Neuronal stem cell (in vitro differentiated cells): Measurements from ENCODE around the gene KAT2B.

Source experiments
- DNase-seq: peaks from one replicate; pipeline ENCODE4 v3.0.0-alpha.2; 2013; ENCODE audit warnings: low spot score
- H2AFZ ChIP-seq: one replicate; pipeline ENCODE4 v1.6.1; 2013; ENCODE audit warnings: mild to moderate bottlenecking, low read length, inconsistent platforms
- H2AK5ac ChIP-seq: 2 replicates; pipeline ENCODE4 v1.6.1; 2013; ENCODE audit warnings: low read depth, mild to moderate bottlenecking, inconsistent platforms, low read length, moderate library complexity, mixed read lengths
- H2BK120ac ChIP-seq: 2 replicates; pipeline ENCODE4 v1.6.1; 2013; ENCODE audit warnings: low read depth, mild to moderate bottlenecking, inconsistent platforms, low read length, moderate library complexity, mixed read lengths
- H2BK12ac ChIP-seq: one replicate; pipeline ENCODE4 v1.6.1; 2013; ENCODE audit warnings: low read length, inconsistent platforms
- H2BK15ac ChIP-seq: 2 replicates; pipeline ENCODE4 v1.6.1; 2013; ENCODE audit warnings: mild to moderate bottlenecking, low read length, inconsistent platforms, mixed read lengths
- H2BK5ac ChIP-seq: one replicate; pipeline ENCODE4 v1.6.1; 2013; ENCODE audit warnings: inconsistent platforms, mild to moderate bottlenecking, low read length, moderate library complexity
- H3K14ac ChIP-seq: one replicate; pipeline ENCODE4 v1.6.1; 2013; ENCODE audit warnings: low read length, inconsistent platforms
- H3K18ac ChIP-seq: 2 replicates; pipeline ENCODE4 v1.6.1; 2013; ENCODE audit warnings: low read length, inconsistent platforms
- H3K23ac ChIP-seq: 2 replicates; pipeline ENCODE4 v1.6.1; 2013; ENCODE audit warnings: low read depth, mild to moderate bottlenecking, mixed read lengths, low read length, inconsistent platforms; ENCODE audit not compliant: poor library complexity
- H3K27ac ChIP-seq: replicated peaks from 3 replicates; pipeline ENCODE4 v1.5.1; 2013; ENCODE audit warnings: low read length, inconsistent platforms
- H3K27me3 ChIP-seq, 3 experiments: 2 replicates each; pipeline ENCODE4 v1.6.1; 2013; ENCODE audit warnings: low read length in 3 of 3, mild to moderate bottlenecking in 2 of 3, inconsistent platforms in 1 of 3, low read depth in 1 of 3, mixed read lengths in 1 of 3, moderate library complexity in 1 of 3; ENCODE audit not compliant: control insufficient read depth in 3 of 3, insufficient read depth in 3 of 3
- H3K36me3 ChIP-seq, 2 donors: replicated peaks in 1 of 2; 2 replicates each; pipeline ENCODE4 v1.6.1; 2013; ENCODE audit warnings: low read length in 2 of 2; ENCODE audit not compliant: control insufficient read depth in 2 of 2, insufficient read depth in 2 of 2
- H3K4ac ChIP-seq: 2 replicates; pipeline ENCODE4 v1.6.1; 2013; ENCODE audit warnings: inconsistent platforms, mild to moderate bottlenecking, low read length, moderate library complexity
- H3K4me1 ChIP-seq, 2 donors: 1 replicate in 1 of 2; 2 replicates in 1 of 2; pipeline ENCODE4 v1.6.1; 2013; ENCODE audit warnings: low read length in 2 of 2, low read depth in 1 of 2; ENCODE audit not compliant: control insufficient read depth in 2 of 2, insufficient read depth in 1 of 2
- H3K4me2 ChIP-seq: one replicate; pipeline ENCODE4 v1.6.1; 2013; ENCODE audit warnings: mild to moderate bottlenecking, low read length, inconsistent platforms; ENCODE audit not compliant: insufficient read depth, poor library complexity, severe bottlenecking
- H3K4me3 ChIP-seq, 2 donors: 2 replicates each; pipeline ENCODE4 v1.5.1; 2013; ENCODE audit warnings: low read length in 2 of 2, mild to moderate bottlenecking in 2 of 2, inconsistent platforms in 1 of 2, moderate library complexity in 1 of 2
- H3K79me1 ChIP-seq: one replicate; pipeline ENCODE4 v1.6.1; 2013; ENCODE audit warnings: low read depth, mild to moderate bottlenecking, inconsistent platforms, low read length, moderate library complexity
- H3K9ac ChIP-seq: one replicate; pipeline ENCODE4 v1.6.1; 2013; ENCODE audit warnings: mild to moderate bottlenecking, low read depth, low read length, inconsistent platforms; ENCODE audit not compliant: poor library complexity
- H3K9me3 ChIP-seq, 2 donors: replicated peaks in 1 of 2; 2 replicates each; pipeline versions ENCODE3 to v1.6.1; 2013; ENCODE audit warnings: low read length in 2 of 2, mild to moderate bottlenecking in 2 of 2, inconsistent platforms in 1 of 2, low read depth in 1 of 2, mixed read lengths in 1 of 2, moderate library complexity in 1 of 2; ENCODE audit not compliant: control insufficient read depth in 2 of 2, insufficient read depth in 1 of 2
- H4K8ac ChIP-seq: one replicate; pipeline ENCODE4 v1.6.1; 2013; ENCODE audit warnings: low read depth, mild to moderate bottlenecking, inconsistent platforms, low read length, moderate library complexity
- H4K91ac ChIP-seq: one replicate; pipeline ENCODE4 v1.6.1; 2013; ENCODE audit warnings: low read length, low read depth, mild to moderate bottlenecking, inconsistent platforms; ENCODE audit not compliant: poor library complexity
- WGBS, 2 donors: extraction: QIAGEN DNeasy Blood & Tissue Kit; methylation state at CpG; one replicate each; pipeline ENCODE4 v1.1.7; 2013; ENCODE audit warnings: missing lambda C conversion rate in 2 of 2, mixed read lengths in 1 of 2; ENCODE audit not compliant: insufficient read length in 2 of 2, insufficient replicate concordance in 1 of 2; ENCODE audit errors: extremely low coverage in 2 of 2; 5-methylcytosine and 5-hydroxymethylcytosine counted together

KAT2B gene

DNA sequence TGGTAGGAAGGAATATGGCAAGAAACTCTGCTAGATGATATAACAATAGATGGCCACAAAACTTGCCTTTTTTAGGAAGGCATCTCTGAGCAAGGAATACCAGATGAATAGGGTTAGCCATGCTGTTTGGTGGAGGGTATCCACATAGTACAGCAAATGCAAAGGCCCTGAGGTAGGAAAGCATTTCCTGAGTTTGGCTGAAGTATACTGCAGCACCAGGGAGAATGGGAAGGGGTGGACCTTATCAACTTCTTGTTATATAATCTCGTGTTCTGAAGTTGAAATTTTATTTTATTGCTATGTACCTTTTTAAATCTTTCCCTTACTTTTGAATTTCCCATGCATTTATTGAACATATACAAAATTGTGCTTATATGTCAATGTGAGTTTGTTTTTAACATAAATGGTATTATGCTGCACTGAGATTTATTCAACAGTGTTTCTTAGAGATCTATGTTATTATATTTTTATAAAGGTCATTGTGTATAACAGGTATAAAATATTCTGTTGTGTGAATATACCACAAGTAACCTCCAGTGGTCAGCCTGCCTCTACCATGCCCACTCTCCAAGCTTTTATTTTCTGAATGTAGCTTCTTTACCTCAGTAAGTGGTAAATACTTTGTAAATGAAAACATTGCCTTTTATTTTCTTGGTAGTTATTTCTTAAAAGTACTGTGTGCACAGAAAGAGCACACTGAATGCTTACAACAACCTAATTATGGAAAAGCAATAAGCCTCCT lies 2.8 kb upstream of the KAT2B start:
- H3K79me1 ChIP-seq, result peaks cover 1% of the 10 kb centered on the region
- no peaks in the 10 kb centered on the region for H3K36me3 ChIP-seq
- no peak overlapping the region for H2BK15ac ChIP-seq
- no peak overlapping the region for H3K18ac ChIP-seq
- no peak overlapping the region for H3K9ac ChIP-seq
- no peak for DNase-seq
- H4K91ac ChIP-seq, result no peak overlapping the region
- no peak overlapping the region for H2BK5ac ChIP-seq
- H3K4me2 ChIP-seq, result no peak overlapping the region
- no peak overlapping the region for H2AK5ac ChIP-seq
- H3K14ac ChIP-seq, result no peak overlapping the region
- H3K4ac ChIP-seq, result no peak overlapping the region
- no peak overlapping the region for H2BK12ac ChIP-seq
- no peaks in the 10 kb centered on the region for H3K27me3 ChIP-seq
- H2AFZ ChIP-seq, result no peak overlapping the region
- H3K4me1 ChIP-seq, result peaks cover 6 to 17% of the 10 kb centered on the region in 2 donors
- no peak overlapping the region for H4K8ac ChIP-seq
- WGBS, 2 donors, result no CpG with 5 or more reads among the region's 1 CpG
- no peak overlapping the region for H3K23ac ChIP-seq
- no peak overlapping the region for H3K27ac ChIP-seq
- no peaks in the 10 kb centered on the region for H3K9me3 ChIP-seq
- no peak overlapping the region for H3K4me3 ChIP-seq
- no peak overlapping the region for H2BK120ac ChIP-seq

DNA sequence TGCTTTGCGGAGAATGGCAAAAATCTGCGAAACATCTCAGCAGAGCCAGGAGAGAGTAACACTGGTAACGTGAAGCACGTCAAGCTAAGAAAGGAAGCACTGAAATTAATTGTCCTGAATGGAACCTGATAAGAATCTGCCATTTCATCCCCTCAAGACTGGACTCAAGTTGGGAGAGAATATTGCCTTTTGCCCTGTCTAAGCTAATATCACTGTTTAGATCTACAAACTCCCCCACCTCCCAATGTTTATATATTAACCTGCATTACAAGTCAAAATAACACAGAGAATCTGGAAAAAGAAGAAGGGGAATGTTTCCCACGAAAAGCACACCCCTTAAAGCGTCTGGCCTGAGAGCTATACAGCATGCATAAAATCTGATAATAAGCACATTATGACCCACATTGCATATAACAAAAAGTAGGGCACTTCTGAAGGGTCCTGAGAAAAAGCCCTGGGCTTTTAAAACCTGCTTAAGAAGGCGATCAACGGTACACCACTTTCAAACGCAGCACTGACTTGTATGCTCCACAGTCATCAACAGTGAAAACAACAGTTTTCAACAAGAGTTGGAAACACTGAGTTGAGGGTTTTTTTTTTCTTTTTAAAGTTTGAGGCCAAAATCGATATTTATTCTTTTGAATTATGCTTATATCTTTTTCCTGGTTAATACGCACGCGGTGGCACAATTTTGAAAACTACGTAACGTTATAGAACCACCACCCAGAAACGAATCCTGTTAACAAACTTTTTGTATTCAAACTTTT lies 1.4 kb upstream of the KAT2B start:
- Histone ChIP-seq H3K4me2 (no peak overlapping the region), H3K23ac (no peak overlapping the region), H2AK5ac (no peak overlapping the region), H3K36me3 (no peaks in the 10 kb centered on the region), H2BK12ac (no peak overlapping the region), H3K14ac (no peak overlapping the region), H2BK15ac (no peak overlapping the region), H4K91ac (no peak overlapping the region), H4K8ac (no peak overlapping the region), H3K4ac (no peak overlapping the region), H3K79me1 (peaks cover 1% of the 10 kb centered on the region), H3K4me3 (peak overlapping the region in 1 of 2 donors; percentile 76), H3K9me3 (no peaks in the 10 kb centered on the region), H3K4me1 (peaks cover 6 to 17% of the 10 kb centered on the region in 2 donors), H3K18ac (no peak overlapping the region), H3K27ac (peak overlapping the region; percentile 99), H3K9ac (no peak overlapping the region), H2BK120ac (no peak overlapping the region), H2AFZ (peak overlapping the region; percentile 99), H3K27me3 (no peaks in the 10 kb centered on the region), H2BK5ac (no peak overlapping the region)
- WGBS, 2 donors, result no CpG with 5 or more reads among the region's 16 CpGs
- DNase-seq, result no peak

DNA sequence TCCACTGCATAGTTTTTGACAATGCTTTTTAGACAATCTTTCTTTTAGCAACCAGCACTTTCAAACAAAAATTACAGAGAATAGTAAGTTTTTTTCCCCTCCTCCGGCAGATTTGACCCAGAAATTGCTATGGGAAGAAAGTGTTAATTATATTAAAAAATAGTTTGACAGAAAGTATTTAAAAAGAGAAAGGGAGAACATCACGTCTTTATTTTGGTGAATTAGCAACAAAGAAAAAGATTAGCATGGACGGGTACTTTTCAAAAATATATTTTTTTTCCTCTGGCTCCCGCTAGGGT lies 831 bp upstream of the KAT2B start:
- Histone ChIP-seq H3K27ac (peak overlapping the region; percentile 99), H2BK15ac (no peak overlapping the region), H2BK120ac (no peak overlapping the region), H2BK12ac (no peak overlapping the region), H3K27me3 (no peaks in the 10 kb centered on the region), H3K4me3 (peak overlapping the region; percentile 76 to 92), H3K79me1 (peaks cover 1% of the 10 kb centered on the region), H3K4me2 (peak overlapping the region; percentile 64), H4K8ac (no peak overlapping the region), H3K18ac (peak overlapping the region; percentile 54), H2AFZ (peak overlapping the region; percentile 99), H3K4ac (no peak overlapping the region), H3K14ac (no peak overlapping the region), H3K36me3 (no peaks in the 10 kb centered on the region), H4K91ac (no peak overlapping the region), H3K9me3 (no peaks in the 10 kb centered on the region), H3K4me1 (peaks cover 6 to 17% of the 10 kb centered on the region in 2 donors), H3K9ac (no peak overlapping the region), H3K23ac (no peak overlapping the region), H2AK5ac (no peak overlapping the region), H2BK5ac (no peak overlapping the region)
- WGBS, 2 donors, result 100% methylated on average over 1 of the region's 4 CpGs; no CpG with 5 or more reads in 1 of the 2 donors
- no peak for DNase-seq

GRCh38 chr3:20040548-20041196 lies 426 bp downstream of the KAT2B start:
- peaks cover 6 to 17% of the 10 kb centered on the region in 2 donors for H3K4me1 ChIP-seq
- H2AFZ ChIP-seq, result peak overlapping the region; percentile 97
- peak overlapping the region; percentile 99 for H3K27ac ChIP-seq
- no peaks in the 10 kb centered on the region for H3K9me3 ChIP-seq
- H4K91ac ChIP-seq, result no peak overlapping the region
- H3K4me2 ChIP-seq, result peak overlapping the region; percentile 93
- H3K23ac ChIP-seq, result peak overlapping the region; percentile 76
- H2BK120ac ChIP-seq, result no peak overlapping the region
- peak overlapping the region; percentile 31 for H2BK15ac ChIP-seq
- H3K27me3 ChIP-seq, result no peaks in the 10 kb centered on the region
- peak overlapping the region; percentile 98 for H3K18ac ChIP-seq
- no CpG with 5 or more reads among the region's 64 CpGs for WGBS, 2 donors
- peak; percentile 84 for DNase-seq
- H3K4me3 ChIP-seq, result peak overlapping the region; percentile 76 to 95
- H3K79me1 ChIP-seq, result peaks cover 1% of the 10 kb centered on the region
- no peak overlapping the region for H2BK12ac ChIP-seq
- no peak overlapping the region for H3K4ac ChIP-seq
- H3K9ac ChIP-seq, result peak overlapping the region; percentile 74
- peak overlapping the region; percentile 94 for H2BK5ac ChIP-seq
- H3K14ac ChIP-seq, result no peak overlapping the region
- no peak overlapping the region for H2AK5ac ChIP-seq
- no peak overlapping the region for H4K8ac ChIP-seq
- H3K36me3 ChIP-seq, result no peaks in the 10 kb centered on the region
